Measurements from ENCODE around the gene LAMTOR2.
"Not testable (repeated sequence)": the region's sequence is repeated elsewhere in the genome, so short reads cannot be mapped to it uniquely, and the experiment has no call there.

The LAMTOR2 gene

GRCh38 chr1:156054500-156055280 lies at the start of gene LAMTOR2:
Gene LAMTOR2 (plus strand): TSS chr1:156054782. CDS start chr1:156054890, 108 bp downstream.
- peak; percentile 99 for DNase-seq (ENCODE audit: low read depth, low spot score)

GRCh38 chr1:156004843-156005584 lies 49.6 kb upstream of the LAMTOR2 start:
- DNase-seq (ENCODE audit: low read depth, low spot score) = no peak

GRCh38 chr1:156006666-156007376 lies 47.8 kb upstream of the LAMTOR2 start:
- DNase-seq (ENCODE audit: low read depth, low spot score) = peak; percentile 89

- peak; percentile 77 for DNase-seq (ENCODE audit: low read depth, low spot score)
These were observed 45.2 kb upstream of the LAMTOR2 start for GRCh38 chr1:156009404-156009803.

- DNase-seq (ENCODE audit: low read depth, low spot score) = no peak
These were observed 42.3 kb upstream of the LAMTOR2 start for GRCh38 chr1:156012051-156012817.

GRCh38 chr1:156014829-156015228 lies 39.8 kb upstream of the LAMTOR2 start:
- DNase-seq (ENCODE audit: low read depth, low spot score) = no peak

GRCh38 chr1:156019946-156020292 lies 34.7 kb upstream of the LAMTOR2 start:
- DNase-seq (ENCODE audit: low read depth, low spot score) = no peak

- DNase-seq (ENCODE audit: low read depth, low spot score) = peak; percentile 96
These were observed 34.1 kb upstream of the LAMTOR2 start, which contains the start of gene SSR2 for GRCh38 chr1:156020293-156021092. Gene SSR2 (minus strand): TSS chr1:156020951. CDS start chr1:156020167, 784 bp downstream.

- no peak for DNase-seq (ENCODE audit: low read depth, low spot score)
These were observed 33.5 kb upstream of the LAMTOR2 start for GRCh38 chr1:156021093-156021428.

GRCh38 chr1:156021954-156022353 lies 32.6 kb upstream of the LAMTOR2 start:
- no peak for DNase-seq (ENCODE audit: low read depth, low spot score)

- no peak for DNase-seq (ENCODE audit: low read depth, low spot score)
These were observed 29.8 kb upstream of the LAMTOR2 start for GRCh38 chr1:156024801-156025200.

GRCh38 chr1:156025876-156026275 lies 28.7 kb upstream of the LAMTOR2 start:
- peak; percentile 78 for DNase-seq (ENCODE audit: low read depth, low spot score)

GRCh38 chr1:156026588-156026987 lies 28.0 kb upstream of the LAMTOR2 start:
- DNase-seq (ENCODE audit: low read depth, low spot score) = no peak

- DNase-seq (ENCODE audit: low read depth, low spot score) = no peak
These were observed 21.6 kb upstream of the LAMTOR2 start for GRCh38 chr1:156033011-156033410.

- not testable (repeated sequence) for DNase-seq (ENCODE audit: low read depth, low spot score)
These were observed 19.6 kb upstream of the LAMTOR2 start for GRCh38 chr1:156034991-156035390.

GRCh38 chr1:156042828-156043227 lies 11.8 kb upstream of the LAMTOR2 start:
- DNase-seq (ENCODE audit: low read depth, low spot score) = no peak

- no peak for DNase-seq (ENCODE audit: low read depth, low spot score)
These were observed 9.5 kb upstream of the LAMTOR2 start for GRCh38 chr1:156045076-156045475.

GRCh38 chr1:156048663-156049258 lies 5.8 kb upstream of the LAMTOR2 start:
- no peak for DNase-seq (ENCODE audit: low read depth, low spot score)

- DNase-seq (ENCODE audit: low read depth, low spot score) = no peak
These were observed 4.2 kb upstream of the LAMTOR2 start for GRCh38 chr1:156050376-156050775.

- peak; percentile 34 for DNase-seq (ENCODE audit: low read depth, low spot score)
These were observed 3.4 kb upstream of the LAMTOR2 start for GRCh38 chr1:156051011-156051725.
